PC-3 (cell line): ENCODE results near the gene TARDBP. TPM values are rescaled to one million over a fixed set of nuclear protein-coding genes. Genes with fewer than 3 reads are reported as not detected.
"Not testable (repeated sequence)": the region's sequence is repeated elsewhere in the genome, so short reads cannot be mapped to it uniquely, and the experiment has no call there.

Source experiments
- ATAC-seq: fragments of 200-7000 bp; cut with Tn5 transposase; 2 replicates; pipeline ENCODE4 v1.9.1; 2020; ENCODE audit warnings: mild to moderate bottlenecking, moderate library complexity
- BruUV-seq: library from RNA; stranded (reverse); fragments of 400-500 nt; replicated peaks from 2 replicates; lab custom pipeline; 2021; lab: Mats Ljungman, UMichigan
- CTCF ChIA-PET: fragments of 300-600 bp; sonication (Branson Sonifier 250); formaldehyde crosslinking; loops from one replicate; lab custom pipeline; 2022; ENCODE audit warnings: antibody characterized with exemption; lab: Charles Lee
- POLR2A ChIA-PET: fragments of 300-600 bp; sonication (Branson Sonifier 250); formaldehyde crosslinking; loops from one replicate; lab custom pipeline; 2022; ENCODE audit warnings: antibody characterized with exemption; ENCODE audit not compliant: unreplicated experiment; lab: Charles Lee
- DNase-seq: peaks from one replicate; pipeline ENCODE4 v3.0.0-alpha.2; 2015
- H2AFZ ChIP-seq: fragments of 300-600 bp; sonication (generic); 2 replicates; pipeline ENCODE4 v1.6.0; 2016; ENCODE audit warnings: antibody characterized with exemption, low read length
- H3F3A ChIP-seq: fragments of 300-600 bp; sonication (generic); one replicate; pipeline ENCODE4 v1.6.0; 2017; ENCODE audit warnings: antibody characterized with exemption, low read length, control low read depth, mild to moderate bottlenecking; ENCODE audit not compliant: unreplicated experiment
- H3K27ac ChIP-seq: fragments of 300-600 bp; sonication (generic); 2 replicates; pipeline ENCODE4 v1.5.1; 2016; ENCODE audit warnings: mild to moderate bottlenecking, low read length
- H3K27me3 ChIP-seq: fragments of 300-600 bp; sonication (generic); 2 replicates; pipeline ENCODE4 v1.6.1; 2016; ENCODE audit warnings: low read length, mixed read lengths
- H3K36me3 ChIP-seq: fragments of 300-600 bp; sonication (generic); 2 replicates; pipeline ENCODE4 v1.6.1; 2016; ENCODE audit warnings: low read depth, mixed run types, low read length, mixed read lengths
- H3K4me1 ChIP-seq: fragments of 300-600 bp; sonication (generic); 2 replicates; pipeline ENCODE4 v1.5.1; 2016; ENCODE audit warnings: low read length; ENCODE audit not compliant: insufficient read depth
- H3K4me2 ChIP-seq: fragments of 300-600 bp; sonication (generic); 2 replicates; pipeline ENCODE4 v1.6.0; 2016; ENCODE audit warnings: low read length
- H3K4me3 ChIP-seq: fragments of 300-600 bp; sonication (generic); 2 replicates; pipeline ENCODE4 v1.5.1; 2016; ENCODE audit warnings: mild to moderate bottlenecking, low read length, mixed read lengths
- H3K79me2 ChIP-seq: fragments of 300-600 bp; sonication (generic); 2 replicates; pipeline ENCODE4 v1.6.1; 2017; ENCODE audit warnings: low read length, mixed read lengths
- H3K9ac ChIP-seq: fragments of 300-600 bp; sonication (generic); 2 replicates; pipeline ENCODE4 v1.6.0; 2016; ENCODE audit warnings: mild to moderate bottlenecking, low read length
- H3K9me2 ChIP-seq: fragments of 300-600 bp; sonication (generic); replicated peaks from 2 replicates; pipeline ENCODE4 v1.6.1; 2016; ENCODE audit warnings: mixed run types, low read length, mixed read lengths
- H3K9me3 ChIP-seq: fragments of 300-600 bp; sonication (generic); 2 replicates; pipeline ENCODE4 v1.6.1; 2016; ENCODE audit warnings: low read length, mixed read lengths
- H4K20me1 ChIP-seq: fragments of 300-600 bp; sonication (generic); 2 replicates; pipeline ENCODE4 v1.6.1; 2016; ENCODE audit warnings: low read length, mixed read lengths
- CTCF ChIP-seq: fragments of 300-600 bp; sonication (generic); conservative IDR thresholded peaks from 2 replicates; pipeline ENCODE4 v1.5.1; 2017; ENCODE audit warnings: antibody characterized with exemption, low read depth, mild to moderate bottlenecking, low read length
- EZH2 ChIP-seq: fragments of 300-600 bp; sonication (generic); IDR thresholded peaks from one replicate; pipeline ENCODE4 v1.6.1; 2017; ENCODE audit warnings: antibody characterized with exemption, mild to moderate bottlenecking, low read length; ENCODE audit not compliant: unreplicated experiment
- EZH2phosphoT487 ChIP-seq: fragments of 300-600 bp; sonication (generic); IDR thresholded peaks from 2 replicates; pipeline ENCODE4 v1.6.1; 2018; ENCODE audit warnings: mild to moderate bottlenecking, antibody characterized with exemption, low read length, borderline replicate concordance
- intact Hi-C: fragments of 100-400 bp; cut with micrococcal nuclease; formaldehyde crosslinking; loops from 2 replicates; pipeline ENCODE4 v1.9.0; 2023
- total RNA-seq: library from RNA; depleted of rRNA; stranded (reverse); fragments of >200 nt; gene quantifications from 2 replicates; pipeline ENCODE4 v1.2.3, GENCODE V29; 2014; rRNA removed

Gene TARDBP
- total RNA-seq, 1 experiment from 2014 or later: 78.5 TPM

- H3K9me2 ChIP-seq: no peaks in the 10 kb centered on the region
- CTCF ChIA-PET: interaction anchor here (0.6 to 1.2 kb wide), 2 partner anchors 8 to 35 kb away, joined by 3 read pairs; no protein-coding TSS in a partner anchor
- intact Hi-C loops: no loop called here
- H3K79me2 ChIP-seq: no peaks in the 10 kb centered on the region
- no peak overlapping the region for H2AFZ ChIP-seq
- peaks cover 67% of the 10 kb centered on the region for H3K36me3 ChIP-seq
- no peak for DNase-seq
- POLR2A ChIA-PET: no interaction called here
- no peaks in the 10 kb centered on the region for H3K4me1 ChIP-seq
- H4K20me1 ChIP-seq: no peaks in the 10 kb centered on the region
- ATAC-seq: no peak
- H3K4me2 ChIP-seq: no peak overlapping the region
- H3F3A ChIP-seq: no peaks in the 10 kb centered on the region
- no peak overlapping the region for H3K27ac ChIP-seq
- BruUV-seq: no TSS peak
- H3K9me3 ChIP-seq: no peaks in the 10 kb centered on the region
- H3K27me3 ChIP-seq: no peaks in the 10 kb centered on the region
- TF ChIP-seq EZH2 (no peak), CTCF (no peak), EZH2phosphoT487 (no peak)
- H3K9ac ChIP-seq: no peak overlapping the region
- H3K4me3 ChIP-seq: no peak overlapping the region
Measured at GRCh38 chr1:11072216-11072917, 59.9 kb downstream of the TARDBP start.

- CTCF ChIA-PET: not testable (repeated sequence)
- H3K36me3 ChIP-seq: peaks cover 60% of the 10 kb centered on the region
Measured at GRCh38 chr1:11073398-11073797, 60.9 kb downstream of the TARDBP start.

More at GRCh38 chr1:11073398-11073797, 60.9 kb downstream of the TARDBP start:
- H3K79me2 ChIP-seq, POLR2A ChIA-PET, H3K4me2 ChIP-seq, H3F3A ChIP-seq, H2AFZ ChIP-seq, H4K20me1 ChIP-seq, DNase-seq, H3K4me1 ChIP-seq, H3K4me3 ChIP-seq, intact Hi-C loops, ATAC-seq, H3K27ac ChIP-seq, BruUV-seq, H3K27me3 ChIP-seq, H3K9me3 ChIP-seq, H3K9me2 ChIP-seq, H3K9ac ChIP-seq: not testable (repeated sequence)

Other genes with a start within 250 kb of the TARDBP start
- 12.8 and 21.4 TPM in 2 replicates for gene CASZ1, start 216.0 kb upstream of the TARDBP start, total RNA-seq
- 0.26 and 0.92 TPM in 2 replicates for gene MASP2, start 34.6 kb downstream of the TARDBP start, total RNA-seq
- gene SRM, start 47.4 kb downstream of the TARDBP start, total RNA-seq: 151 and 290 TPM in 2 replicates
- 95.9 and 96.3 TPM in 2 replicates for gene EXOSC10, start 87.2 kb downstream of the TARDBP start, total RNA-seq
- gene ANGPTL7, start 176.7 kb downstream of the TARDBP start, total RNA-seq: not detected in 2 replicates
- gene MTOR, start 249.9 kb downstream of the TARDBP start, total RNA-seq: 48.0 and 53.6 TPM in 2 replicates